AG09319 (cell line): ENCODE results near the gene IRF8.

Experiments used
- DNase-seq: peaks from one replicate; pipeline ENCODE4 v3.0.0-alpha.2; 2010; ENCODE audit warnings: low read depth; ENCODE audit errors: extremely low read depth
- TF ChIP-seq, protein P1 (sequence below): IDR thresholded peaks from 2 replicates; pipeline ENCODE4 v1.5.1; 2011; ENCODE audit warnings: low read depth, mild to moderate bottlenecking, inconsistent platforms, low read length, moderate library complexity

Gene IRF8

DNA sequence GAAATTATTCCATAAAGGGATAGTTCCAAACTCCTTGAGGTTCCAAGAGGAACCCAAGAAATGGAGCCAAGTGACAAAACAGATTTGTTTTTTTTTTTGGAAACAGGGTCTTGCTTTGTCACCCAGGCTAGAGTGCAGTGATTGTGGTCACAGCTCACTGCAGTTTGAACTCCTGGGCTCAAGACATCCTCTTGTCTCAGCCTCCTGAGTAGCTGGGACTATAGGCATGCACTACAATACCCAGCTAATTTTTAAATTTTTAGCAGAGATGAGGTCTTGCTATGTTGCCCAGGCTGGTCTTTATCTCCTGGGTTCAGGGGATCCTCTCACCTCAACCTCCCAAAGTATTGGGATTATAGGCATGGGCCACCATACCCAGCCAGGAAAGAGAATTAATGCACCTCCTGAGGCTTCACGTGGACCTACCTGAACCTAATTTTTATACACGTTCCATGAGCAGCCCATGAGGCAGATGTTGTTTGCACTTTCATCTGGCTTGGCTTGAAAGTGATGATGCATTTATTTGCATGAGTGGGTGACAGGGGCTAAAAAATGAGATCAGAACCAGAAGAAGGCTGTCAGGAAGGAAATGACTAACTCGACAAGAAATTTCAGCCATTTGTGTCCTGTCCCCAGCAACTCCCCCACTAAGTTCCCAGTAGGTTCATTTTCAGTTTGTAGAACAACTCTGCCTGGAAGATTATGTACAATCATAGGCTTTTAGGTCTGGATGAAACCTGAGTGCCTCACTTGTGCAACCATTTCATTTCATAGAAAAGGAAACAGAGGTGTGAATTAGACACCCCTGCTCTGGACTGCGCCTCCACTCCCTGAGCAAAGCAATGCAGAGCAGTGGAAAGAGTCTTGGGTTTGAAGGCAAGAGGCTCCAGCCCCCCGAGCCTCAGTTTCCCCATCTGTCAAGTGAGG is 10.3 kb upstream of the IRF8 start:
- TF ChIP-seq, protein P1, sequence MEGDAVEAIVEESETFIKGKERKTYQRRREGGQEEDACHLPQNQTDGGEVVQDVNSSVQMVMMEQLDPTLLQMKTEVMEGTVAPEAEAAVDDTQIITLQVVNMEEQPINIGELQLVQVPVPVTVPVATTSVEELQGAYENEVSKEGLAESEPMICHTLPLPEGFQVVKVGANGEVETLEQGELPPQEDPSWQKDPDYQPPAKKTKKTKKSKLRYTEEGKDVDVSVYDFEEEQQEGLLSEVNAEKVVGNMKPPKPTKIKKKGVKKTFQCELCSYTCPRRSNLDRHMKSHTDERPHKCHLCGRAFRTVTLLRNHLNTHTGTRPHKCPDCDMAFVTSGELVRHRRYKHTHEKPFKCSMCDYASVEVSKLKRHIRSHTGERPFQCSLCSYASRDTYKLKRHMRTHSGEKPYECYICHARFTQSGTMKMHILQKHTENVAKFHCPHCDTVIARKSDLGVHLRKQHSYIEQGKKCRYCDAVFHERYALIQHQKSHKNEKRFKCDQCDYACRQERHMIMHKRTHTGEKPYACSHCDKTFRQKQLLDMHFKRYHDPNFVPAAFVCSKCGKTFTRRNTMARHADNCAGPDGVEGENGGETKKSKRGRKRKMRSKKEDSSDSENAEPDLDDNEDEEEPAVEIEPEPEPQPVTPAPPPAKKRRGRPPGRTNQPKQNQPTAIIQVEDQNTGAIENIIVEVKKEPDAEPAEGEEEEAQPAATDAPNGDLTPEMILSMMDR, result no peak
- DNase-seq, result no peak

DNA sequence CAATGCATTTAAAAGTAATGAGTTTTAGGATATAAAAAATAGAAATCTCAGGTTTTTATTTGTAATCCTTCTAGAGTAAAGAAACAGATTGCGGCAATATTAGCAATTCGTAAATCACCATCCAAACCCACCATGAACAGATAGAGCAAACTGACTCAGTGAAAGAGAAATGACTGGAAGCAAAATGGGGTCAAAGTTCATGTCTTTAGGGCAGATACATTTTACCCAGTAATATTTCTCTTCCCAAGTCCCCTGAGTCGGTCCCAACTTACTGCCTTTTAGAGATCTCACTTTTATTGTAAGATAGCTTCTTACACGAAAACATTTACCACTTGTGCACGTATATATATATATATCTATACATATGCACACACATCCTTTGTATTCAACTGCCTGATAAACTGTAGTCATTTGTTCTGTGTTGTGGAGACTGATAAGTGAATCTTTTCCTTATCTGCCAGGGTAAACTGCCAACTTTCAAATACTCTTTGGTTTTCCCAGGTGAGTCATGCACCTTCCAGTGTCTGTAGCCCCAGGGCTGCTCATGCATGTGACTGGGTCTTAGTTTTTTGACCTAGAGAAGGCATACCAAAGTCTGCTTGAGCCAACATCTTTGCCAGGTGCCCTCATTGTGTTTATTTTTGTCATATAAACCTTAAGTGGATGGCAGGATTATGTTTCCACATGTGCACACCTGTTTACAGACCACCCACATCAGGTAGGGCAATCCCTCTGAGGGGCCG is 7.8 kb upstream of the IRF8 start:
- no peak for DNase-seq
- TF ChIP-seq, protein P1, result no peak

DNA sequence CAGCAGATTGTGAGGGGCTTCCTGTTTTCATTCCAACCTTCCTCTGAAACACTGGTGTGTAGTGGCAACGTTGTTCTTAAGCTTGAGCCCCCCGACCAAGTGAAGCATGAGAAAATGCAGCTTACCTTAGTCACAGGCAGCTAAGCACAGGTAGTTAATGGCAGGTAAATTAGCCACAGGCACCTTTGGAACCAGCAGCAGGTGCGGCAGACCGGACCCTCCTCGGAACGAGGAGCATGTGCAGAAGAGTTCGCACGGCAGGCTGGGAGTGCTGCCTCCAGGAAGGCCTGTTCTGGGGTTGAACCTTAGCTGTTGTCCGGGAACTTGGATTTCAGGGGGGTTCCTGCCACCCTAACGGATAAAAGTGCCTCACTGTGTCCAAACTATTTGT is 7.2 kb upstream of the IRF8 start:
- DNase-seq, result no peak
- TF ChIP-seq, protein P1, result no peak

DNA sequence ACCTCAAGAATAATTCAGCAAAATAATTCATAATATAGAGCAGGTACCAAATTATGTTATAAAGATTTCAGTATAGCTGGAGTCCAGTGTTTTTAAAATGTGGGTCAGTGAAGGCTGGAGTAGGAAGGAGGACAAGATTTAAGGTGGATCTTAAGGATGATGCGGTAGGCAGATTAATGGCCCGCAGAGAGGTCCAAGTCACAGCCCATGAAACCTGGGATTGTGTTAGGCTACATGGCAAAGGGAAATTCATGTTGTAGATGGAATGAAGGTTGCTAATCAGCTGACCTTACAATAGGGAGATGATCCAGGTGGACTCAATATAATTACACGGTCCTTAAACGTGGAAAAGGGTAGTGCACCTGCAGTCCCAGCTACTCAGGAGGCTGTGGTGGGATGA is 6.2 kb upstream of the IRF8 start:
- DNase-seq, result no peak
- TF ChIP-seq, protein P1, result no peak

DNA sequence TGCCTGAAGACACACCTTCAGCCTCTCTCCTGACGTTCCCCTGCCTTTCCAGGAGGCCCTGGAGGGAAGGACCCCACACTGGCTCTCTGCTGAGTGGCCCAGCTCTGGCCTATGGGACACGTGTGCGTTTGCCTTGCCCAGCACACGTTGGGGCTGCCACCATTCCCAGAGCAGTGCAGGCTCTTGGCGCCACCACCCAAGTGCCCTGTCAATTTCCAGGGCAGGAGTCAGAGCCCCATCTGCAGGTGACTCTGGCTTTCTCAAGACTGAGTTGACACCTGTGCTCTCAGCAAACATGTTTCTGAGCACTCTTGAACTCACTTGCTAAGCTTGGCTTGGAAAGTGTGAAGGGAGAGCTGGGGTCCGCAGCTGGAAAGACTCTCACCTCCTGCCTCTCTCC is 4.7 kb upstream of the IRF8 start:
- DNase-seq, result no peak
- TF ChIP-seq, protein P1, result no peak

DNA sequence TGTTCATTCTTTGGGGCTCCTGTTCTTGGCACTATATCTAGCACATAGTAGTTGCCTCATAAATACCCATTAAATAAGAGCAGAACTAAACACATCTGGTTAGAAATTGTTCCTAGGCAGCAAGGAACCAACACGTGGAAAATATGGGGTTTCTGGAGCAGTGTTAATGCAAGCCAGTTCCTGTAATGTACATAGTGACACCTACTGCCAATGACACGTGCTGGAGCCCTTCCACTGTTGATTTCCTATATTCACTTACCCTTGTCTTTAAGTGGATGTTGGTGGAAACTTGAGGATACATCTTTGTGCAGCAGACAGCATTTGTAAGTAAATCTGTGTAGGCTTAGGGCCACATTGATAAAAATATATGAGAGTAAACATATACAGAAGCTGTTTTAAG is 1.6 kb upstream of the IRF8 start:
- no peak for DNase-seq
- TF ChIP-seq, protein P1, result no peak

DNA sequence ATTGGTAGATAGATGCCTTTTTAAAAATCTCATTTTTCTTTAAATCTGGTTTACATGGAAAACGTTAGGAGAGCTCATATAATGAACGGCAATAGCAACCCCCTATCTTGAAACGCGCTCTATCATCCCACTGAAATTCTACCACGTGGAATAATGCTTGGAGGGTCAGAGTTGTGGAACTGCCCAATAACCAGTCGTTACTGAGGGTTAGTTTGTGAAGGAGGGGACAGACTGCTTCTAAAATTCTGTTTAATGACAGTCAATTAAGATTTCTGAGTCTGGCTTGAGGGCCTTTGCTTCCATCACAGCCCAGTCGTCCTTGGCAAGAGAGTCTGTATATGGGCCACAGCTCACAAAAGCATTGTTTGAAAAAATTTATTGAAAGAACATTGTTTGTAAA is 482 bp downstream of the IRF8 start:
- DNase-seq, result no peak
- TF ChIP-seq, protein P1, result no peak
